CD4-positive, alpha-beta memory T cell (primary cell): Measurements from ENCODE around the gene TCTN2. TPM values are rescaled to one million over a fixed set of nuclear protein-coding genes. Genes with fewer than 3 reads are reported as not detected.

Source experiments
- CTCF ChIA-PET: fragments of 350-600 bp; sonication (Branson Sonifier 250); formaldehyde crosslinking; loops from one replicate; lab custom pipeline; 2021; ENCODE audit warnings: inconsistent platforms; ENCODE audit not compliant: partially characterized antibody; lab: Charles Lee
- POLR2A ChIA-PET: fragments of 350-600 bp; sonication (Branson Sonifier 250); formaldehyde crosslinking; loops from one replicate; lab custom pipeline; 2021; ENCODE audit not compliant: partially characterized antibody; lab: Charles Lee
- DNase-seq, 5 donors: peaks; one replicate each; pipeline versions ENCODE4 v3.0.0 to v3.0.0-alpha.2; 2020 to 2022; ENCODE audit warnings: mixed read lengths in 1 of 5
- H3K27ac ChIP-seq: one replicate; pipeline ENCODE4 v1.7.0; 2013; ENCODE audit warnings: low read depth, low read length
- H3K27me3 ChIP-seq: 2 replicates; pipeline ENCODE4 v1.7.0; 2013; ENCODE audit warnings: mild to moderate bottlenecking, low read length, moderate library complexity; ENCODE audit not compliant: insufficient read depth
- H3K36me3 ChIP-seq: 2 replicates; pipeline ENCODE4 v1.7.0; 2013; ENCODE audit warnings: mild to moderate bottlenecking, low read length, moderate library complexity; ENCODE audit not compliant: insufficient read depth
- H3K4me1 ChIP-seq: 2 replicates; pipeline ENCODE4 v1.7.0; 2013; ENCODE audit warnings: mild to moderate bottlenecking, low read length, moderate library complexity; ENCODE audit not compliant: insufficient read depth
- H3K4me3 ChIP-seq, 2 donors: one replicate each; pipeline ENCODE4 v1.7.0; 2013; ENCODE audit warnings: low read length in 2 of 2, mild to moderate bottlenecking in 1 of 2
- H3K9me3 ChIP-seq, 2 donors: one replicate each; pipeline ENCODE4 v1.7.0; 2013; ENCODE audit warnings: low read length in 2 of 2, control low read depth in 1 of 2; ENCODE audit not compliant: control insufficient read depth in 1 of 2
- H3K27ac Mint-ChIP-seq, 7 donors: one replicate each; pipeline ENCODE4 v1.8.0; 2020 to 2021; ENCODE audit warnings: mixed read lengths in 7 of 7, mild to moderate bottlenecking in 6 of 7, inconsistent platforms in 3 of 7, moderate library complexity in 3 of 7
- H3K27me3 Mint-ChIP-seq, 2 donors: one replicate each; pipeline ENCODE4 v1.8.0; 2020 to 2021; ENCODE audit warnings: mixed read lengths in 2 of 2
- H3K36me3 Mint-ChIP-seq, 2 donors: one replicate each; pipeline ENCODE4 v1.8.0; 2020 to 2021; ENCODE audit warnings: mixed read lengths in 2 of 2, inconsistent platforms in 1 of 2, mild to moderate bottlenecking in 1 of 2
- H3K4me1 Mint-ChIP-seq, 4 donors: one replicate each; pipeline ENCODE4 v1.8.0; 2020 to 2021; ENCODE audit warnings: mixed read lengths in 4 of 4, mild to moderate bottlenecking in 1 of 4
- H3K4me3 Mint-ChIP-seq, 8 donors: one replicate each; pipeline ENCODE4 v1.8.0; 2020 to 2021; ENCODE audit warnings: mixed read lengths in 8 of 8, mild to moderate bottlenecking in 7 of 8, moderate library complexity in 6 of 8, inconsistent platforms in 3 of 8
- H3K9me3 Mint-ChIP-seq, 8 donors: one replicate each; pipeline ENCODE4 v1.8.0; 2020 to 2021; ENCODE audit warnings: mixed read lengths in 8 of 8, mild to moderate bottlenecking in 5 of 8, inconsistent platforms in 3 of 8, moderate library complexity in 1 of 8
- intact Hi-C: fragments of 100-400 bp; cut with micrococcal nuclease; formaldehyde crosslinking; loops from one replicate; pipeline ENCODE4 v1.15.1; 2023
- polyA plus RNA-seq, 2 donors: library from polyadenylated mRNA; unstranded; fragments of 300-500 nt; fragmentation: Illumina TruSeq; gene quantifications; one replicate each; pipeline ENCODE4 v1.2.3, GENCODE V29; 2021
- total RNA-seq, 2 experiments: library from RNA; stranded (reverse); gene quantifications; one replicate each; pipeline ENCODE4 v1.2.3, GENCODE V29; 2021

Gene TCTN2
- total and polyA plus RNA-seq, 4 experiments from 2014 or later: 1.0 to 10.0 (median 5.2) TPM

- POLR2A ChIA-PET: interaction anchor here (1.0 to 3.3 kb wide), 7 partner anchors 11 to 481 kb away, joined by 3 to 14 read pairs (median 3); partner anchors contain the start of genes MPHOSPH9, MTRFR, SNRNP35 and TCTN2
- peak in 2 of 5 donors; percentile 1 to 8 for DNase-seq
- Histone ChIP-seq H3K36me3 (no peaks in the 10 kb centered on the region), H3K9me3 (no peaks in the 10 kb centered on the region), H3K4me1 (peaks cover 34% of the 10 kb centered on the region), H3K27ac (peak overlapping the region; percentile 60), H3K27me3 (no peaks in the 10 kb centered on the region), H3K4me3 (peak overlapping the region; percentile 27 to 85)
- Mint-ChIP-seq H3K36me3 (peaks cover 3 to 10% of the 10 kb centered on the region in 2 donors), H3K27ac (peak overlapping the region; percentile 84 to 93 (median 90)), H3K4me3 (peak overlapping the region; percentile 84 to 97 (median 90)), H3K9me3 (peaks cover 0 to 9% (median 0%) of the 10 kb centered on the region in 8 donors), H3K27me3 (no peaks in the 10 kb centered on the region), H3K4me1 (peaks cover 27 to 40% (median 35%) of the 10 kb centered on the region in 4 donors)
- CTCF ChIA-PET: interaction anchor here (1.1 to 1.2 kb wide), 2 partner anchors 12 to 14 kb away, joined by 3 read pairs; no protein-coding TSS in a partner anchor
- intact Hi-C loops: no loop called here
Measured at GRCh38 chr12:123713398-123713797, 42.5 kb downstream of the TCTN2 start.

GRCh38 chr12:123713823-123714585 is 43.1 kb downstream of the TCTN2 start:
- peaks cover 34% of the 10 kb centered on the region for H3K4me1 ChIP-seq
- Mint-ChIP-seq H3K4me3 (peak overlapping the region; percentile 84 to 97 (median 90)), H3K4me1 (peaks cover 27 to 40% (median 35%) of the 10 kb centered on the region in 4 donors), H3K9me3 (peaks cover 0 to 9% (median 0%) of the 10 kb centered on the region in 8 donors), H3K27ac (peak overlapping the region; percentile 84 to 93 (median 87)), H3K27me3 (no peaks in the 10 kb centered on the region), H3K36me3 (peaks cover 3 to 11% of the 10 kb centered on the region in 2 donors)
- ChIA-PET POLR2A (interaction anchor here (1.0 to 3.3 kb wide), 2 partner anchors 15 to 43 kb away, joined by 3 to 14 read pairs; partner anchors contain the start of gene TCTN2), CTCF (interaction anchor here (1.1 to 1.2 kb wide), 2 partner anchors 11 to 15 kb away, joined by 3 read pairs; no protein-coding TSS in a partner anchor)
- no peaks in the 10 kb centered on the region for H3K9me3 ChIP-seq
- H3K27me3 ChIP-seq: no peaks in the 10 kb centered on the region
- peak overlapping the region; percentile 60 for H3K27ac ChIP-seq
- DNase-seq: peak in 3 of 5 donors; percentile 4 to 41 (median 14)
- peak overlapping the region; percentile 27 to 85 for H3K4me3 ChIP-seq
- H3K36me3 ChIP-seq: no peaks in the 10 kb centered on the region
- intact Hi-C loops: no loop called here

DNA sequence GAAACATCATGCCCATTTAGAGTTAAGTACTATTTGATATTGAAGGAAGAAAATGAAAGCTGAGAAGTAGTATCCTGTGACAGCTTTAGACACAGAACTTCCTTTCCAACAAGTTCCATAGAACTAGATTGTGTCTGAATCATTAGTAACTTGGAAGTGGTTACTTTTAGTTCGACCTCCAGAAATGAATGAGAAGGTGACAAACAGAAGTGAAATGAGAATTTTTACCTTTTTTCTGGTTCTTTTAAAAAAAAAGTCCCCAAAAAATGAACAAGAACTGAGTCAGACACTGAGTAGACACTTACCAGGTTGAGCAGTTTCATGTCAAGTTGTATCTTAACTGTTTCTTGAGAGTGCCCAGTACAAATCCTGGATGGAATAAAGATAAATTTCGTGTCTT is 44.3 kb downstream of the TCTN2 start:
- Mint-ChIP-seq H3K4me3 (no peak overlapping the region), H3K4me1 (peaks cover 27 to 40% (median 35%) of the 10 kb centered on the region in 4 donors), H3K27me3 (no peaks in the 10 kb centered on the region), H3K9me3 (peaks cover 0 to 9% (median 0%) of the 10 kb centered on the region in 8 donors), H3K36me3 (peaks cover 7 to 18% of the 10 kb centered on the region in 2 donors), H3K27ac (peak overlapping the region in 2 of 7 donors; percentile 41 to 93)
- DNase-seq: no peak
- Histone ChIP-seq H3K27me3 (no peaks in the 10 kb centered on the region), H3K4me3 (no peak overlapping the region), H3K27ac (no peak overlapping the region), H3K36me3 (peaks cover 2% of the 10 kb centered on the region), H3K4me1 (peaks cover 34% of the 10 kb centered on the region), H3K9me3 (no peaks in the 10 kb centered on the region)
- CTCF ChIA-PET: no interaction called here
- POLR2A ChIA-PET: no interaction called here
- intact Hi-C loops: no loop called here

DNA sequence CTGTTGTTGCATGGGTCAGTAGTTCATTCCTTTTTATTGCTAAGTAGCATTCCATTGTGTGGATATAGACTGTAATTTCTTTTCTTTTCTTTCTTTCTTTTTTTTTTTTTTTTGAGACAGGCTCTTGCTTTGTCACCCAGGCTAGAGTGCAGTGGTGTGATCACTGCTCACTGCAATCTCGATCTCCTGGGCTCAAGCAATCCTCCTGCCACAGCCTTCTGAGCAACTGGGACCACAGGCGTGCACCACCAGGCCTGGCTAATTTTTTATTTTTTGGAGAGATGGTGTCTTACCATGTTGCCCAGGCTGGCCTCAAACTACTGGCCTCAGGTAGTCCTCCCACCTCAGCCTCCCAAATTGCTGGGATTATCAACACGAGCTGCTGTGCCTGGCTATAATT is 46.4 kb downstream of the TCTN2 start:
- H3K9me3 Mint-ChIP-seq: peaks cover 0 to 1% (median 0%) of the 10 kb centered on the region in 8 donors
- ChIA-PET POLR2A (no interaction called here), CTCF (no interaction called here)
- intact Hi-C loops: no loop called here
- peaks cover 20 to 27% (median 27%) of the 10 kb centered on the region in 4 donors for H3K4me1 Mint-ChIP-seq
- no peaks in the 10 kb centered on the region for H3K27me3 Mint-ChIP-seq
- Histone ChIP-seq H3K4me1 (peaks cover 27% of the 10 kb centered on the region), H3K27me3 (no peaks in the 10 kb centered on the region), H3K4me3 (no peak overlapping the region), H3K27ac (no peak overlapping the region), H3K36me3 (peaks cover 5% of the 10 kb centered on the region), H3K9me3 (no peaks in the 10 kb centered on the region)
- peak overlapping the region in 1 of 7 donors; percentile 65 for H3K27ac Mint-ChIP-seq
- H3K36me3 Mint-ChIP-seq: peaks cover 7 to 24% of the 10 kb centered on the region in 2 donors
- DNase-seq: no peak
- no peak overlapping the region for H3K4me3 Mint-ChIP-seq

DNA sequence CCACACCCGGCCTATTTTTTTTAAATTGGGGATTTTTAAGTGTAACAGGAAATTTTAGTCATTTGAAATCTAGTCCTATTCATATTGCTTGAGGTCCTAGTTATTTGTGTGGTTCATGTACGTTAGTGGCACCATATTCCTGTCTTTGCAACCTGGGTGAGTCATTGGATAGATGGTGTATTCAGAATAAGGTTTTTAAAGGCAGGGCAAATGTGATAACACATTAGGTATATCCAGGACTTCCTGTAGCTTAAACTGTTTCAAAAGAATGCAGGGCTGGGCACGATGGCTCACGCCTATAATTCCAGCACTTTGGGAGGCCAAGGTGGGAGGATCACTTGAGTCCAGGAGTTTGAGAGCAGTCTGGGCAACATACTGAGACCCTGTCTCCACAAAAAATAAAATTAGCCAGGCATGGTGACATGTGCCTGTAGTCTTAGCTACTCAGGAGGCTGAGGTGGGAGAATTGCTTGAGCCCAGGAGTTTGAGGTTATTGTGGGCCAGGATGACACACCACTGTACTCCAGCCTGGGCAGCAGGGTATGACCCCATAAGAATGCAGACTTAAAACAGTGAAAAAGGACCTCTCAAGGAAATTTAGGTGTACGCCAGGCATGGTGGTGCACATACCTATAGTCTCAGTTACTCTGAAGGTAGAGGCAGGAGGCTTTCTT is 49.4 kb downstream of the TCTN2 start:
- Mint-ChIP-seq H3K9me3 (no peaks in the 10 kb centered on the region), H3K27me3 (no peaks in the 10 kb centered on the region), H3K27ac (peak overlapping the region in 2 of 7 donors; percentile 7 to 73), H3K4me1 (peaks cover under 1 to 11% (median 5%) of the 10 kb centered on the region in 4 donors), H3K4me3 (no peak overlapping the region), H3K36me3 (peaks cover 10 to 28% of the 10 kb centered on the region in 2 donors)
- Histone ChIP-seq H3K27me3 (no peaks in the 10 kb centered on the region), H3K4me3 (no peak overlapping the region), H3K27ac (no peak overlapping the region), H3K36me3 (peaks cover 5% of the 10 kb centered on the region), H3K9me3 (no peaks in the 10 kb centered on the region), H3K4me1 (peaks cover 3% of the 10 kb centered on the region)
- DNase-seq: no peak
- CTCF ChIA-PET: no interaction called here
- POLR2A ChIA-PET: no interaction called here
- intact Hi-C loops: no loop called here

GRCh38 chr12:123721245-123721644 is 50.3 kb downstream of the TCTN2 start:
- Mint-ChIP-seq H3K9me3 (no peaks in the 10 kb centered on the region), H3K27ac (peak overlapping the region in 1 of 7 donors; percentile 19), H3K36me3 (peaks cover 16 to 34% of the 10 kb centered on the region in 2 donors), H3K27me3 (no peaks in the 10 kb centered on the region), H3K4me1 (peaks cover 0 to 10% (median 4%) of the 10 kb centered on the region in 4 donors), H3K4me3 (no peak overlapping the region)
- H3K9me3 ChIP-seq: no peaks in the 10 kb centered on the region
- POLR2A ChIA-PET: no interaction called here
- no peaks in the 10 kb centered on the region for H3K27me3 ChIP-seq
- no peaks in the 10 kb centered on the region for H3K4me1 ChIP-seq
- CTCF ChIA-PET: no interaction called here
- intact Hi-C loops: no loop called here
- no peak overlapping the region for H3K27ac ChIP-seq
- H3K36me3 ChIP-seq: peaks cover 11% of the 10 kb centered on the region
- H3K4me3 ChIP-seq: no peak overlapping the region
- DNase-seq: no peak

DNA sequence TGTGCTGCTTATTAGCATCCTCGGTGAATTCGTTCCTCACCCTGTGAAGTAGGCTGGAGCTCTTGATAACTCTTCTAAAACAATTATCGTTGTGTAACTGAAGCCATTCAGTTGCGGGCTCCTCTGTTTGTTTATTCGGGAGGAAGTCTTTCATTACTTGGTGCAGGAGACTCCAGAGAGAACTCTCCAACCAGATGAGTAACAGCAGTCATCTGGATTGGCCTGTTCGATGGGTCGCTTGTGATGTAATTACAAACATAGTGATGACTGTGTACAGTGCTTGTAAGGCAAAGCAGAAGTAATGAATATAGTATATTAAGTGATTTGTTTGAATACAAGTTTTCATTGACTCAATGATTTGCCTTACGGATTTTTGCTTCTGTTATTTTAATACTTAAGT is 52.1 kb downstream of the TCTN2 start:
- Mint-ChIP-seq H3K4me3 (no peak overlapping the region), H3K4me1 (peaks cover 0 to 10% (median 2%) of the 10 kb centered on the region in 4 donors), H3K9me3 (no peaks in the 10 kb centered on the region), H3K36me3 (peaks cover 24 to 51% of the 10 kb centered on the region in 2 donors), H3K27me3 (no peaks in the 10 kb centered on the region), H3K27ac (no peak overlapping the region)
- Histone ChIP-seq H3K9me3 (no peaks in the 10 kb centered on the region), H3K36me3 (peaks cover 20% of the 10 kb centered on the region), H3K4me1 (no peaks in the 10 kb centered on the region), H3K27me3 (no peaks in the 10 kb centered on the region), H3K27ac (no peak overlapping the region), H3K4me3 (no peak overlapping the region)
- CTCF ChIA-PET: no interaction called here
- DNase-seq: no peak
- POLR2A ChIA-PET: no interaction called here
- intact Hi-C loops: no loop called here
